Stomach (tissue), 9 donors: ENCODE results near the gene CACNA2D3. TPM values are rescaled to one million over a fixed set of nuclear protein-coding genes. Genes with fewer than 3 reads are reported as not detected.

Experiments
- DNase-seq, 2 donors: peaks; one replicate each; pipeline versions ENCODE4 v3.0.0 to v3.0.0-alpha.2; 2013 to 2019
- H3K27ac ChIP-seq, 5 donors: fragments of 200-600 bp in 4 of 5; sonication (generic) in 4 of 5; one replicate each; pipeline ENCODE4 v1.5.1; 2013 to 2019; ENCODE audit warnings: mild to moderate bottlenecking in 1 of 5, moderate library complexity in 1 of 5
- H3K27me3 ChIP-seq, 3 donors: fragments of 200-600 bp; sonication (generic); one replicate each; pipeline ENCODE4 v1.5.1; 2017 to 2019; ENCODE audit warnings: mixed run types in 1 of 3
- H3K36me3 ChIP-seq, 4 donors: fragments of 200-600 bp; sonication (generic); 1 replicate in 3 of 4; 2 replicates in 1 of 4; pipeline ENCODE4 v1.5.1; 2016 to 2019
- H3K4me1 ChIP-seq, 4 donors: fragments of 200-600 bp; sonication (generic); one replicate each; pipeline ENCODE4 v1.5.1; 2016 to 2019
- H3K4me3 ChIP-seq, 4 donors: fragments of 200-600 bp; sonication (generic) in 3 of 4; one replicate each; pipeline ENCODE4 v1.5.1; 2016 to 2019; ENCODE audit warnings: mild to moderate bottlenecking in 1 of 4
- H3K9me3 ChIP-seq, 4 donors: fragments of 200-600 bp; sonication (generic); one replicate each; pipeline ENCODE4 v1.5.1; 2016 to 2019
- CTCF ChIP-seq, 7 experiments: fragments of 450-650 bp in 4 of 7; fragments of 200-600 bp in 3 of 7; sonication (generic) in 3 of 7; IDR thresholded peaks; one replicate each; pipeline ENCODE4 v1.5.1; 2016 to 2019; ENCODE audit warnings: antibody characterized with exemption in 7 of 7, control low read depth in 2 of 7, mild to moderate bottlenecking in 1 of 7
- EP300 ChIP-seq: sonication (generic); formaldehyde crosslinking; IDR thresholded peaks from one replicate; pipeline ENCODE4 v1.6.1; 2017; ENCODE audit warnings: antibody characterized with exemption
- POLR2A ChIP-seq, 4 donors: fragments of 450-650 bp; IDR thresholded peaks; one replicate each; pipeline ENCODE4 v1.6.1; 2016; ENCODE audit warnings: antibody characterized with exemption in 4 of 4, control low read depth in 2 of 4, mild to moderate bottlenecking in 1 of 4, moderate library complexity in 1 of 4
- POLR2AphosphoS5 ChIP-seq, 3 donors: sonication (generic); formaldehyde crosslinking; IDR thresholded peaks; one replicate each; pipeline ENCODE4 v1.6.1; 2016; ENCODE audit warnings: antibody characterized with exemption in 3 of 3
- WGBS, 5 donors: extraction: QIAGEN DNeasy Blood & Tissue Kit in 3 of 5; methylation state at CpG; one replicate each; pipeline versions ENCODE4 v1.1.5 to v1.1.7; 2013 to 2018; 5-methylcytosine and 5-hydroxymethylcytosine counted together
- intact Hi-C: fragments of 100-400 bp; cut with DNase I; formaldehyde crosslinking; loops from one replicate; pipeline ENCODE4 v1.15.1; 2023; ENCODE audit warnings: low total_unique reads
- polyA plus RNA-seq, 3 donors: library from polyadenylated mRNA; stranded (reverse); fragments of 200-250 nt; gene quantifications; one replicate each; pipeline ENCODE4 v1.2.3, GENCODE V29; 2013
- total RNA-seq, 5 donors: library from RNA; depleted of rRNA; stranded (reverse); fragments of >200 nt; gene quantifications; one replicate each; pipeline versions ENCODE4 v1.1.0 to v1.2.3, GENCODE V29; 2014 to 2016
- donor health status: healthy with polysubstance abuse.
- donor health status: Bipolar disorder and iron deficiency.
- donor health status: healthy.

The CACNA2D3 gene
- total and polyA plus RNA-seq, 8 donors = 0.56 to 54.0 (median 2.9) TPM; not detected in 1

GRCh38 chr3:54557538-54558428 is 435.4 kb downstream of the CACNA2D3 start:
- no peak for DNase-seq
- WGBS, 5 donors = 72 to 86% (median 76%) methylated on average over 12 of the region's 12 CpGs
- intact Hi-C loops = no loop called here
- peaks cover 0 to 5% (median 0%) of the 10 kb centered on the region in 4 donors for H3K9me3 ChIP-seq
- H3K36me3 ChIP-seq = no peaks in the 10 kb centered on the region
- no peak overlapping the region for H3K27ac ChIP-seq
- TF ChIP-seq CTCF (IDR thresholded peaks at IDR 0.05) (no peak), EP300 (no peak), POLR2A (IDR thresholded peaks at IDR 0.05) (no peak), POLR2AphosphoS5 (IDR thresholded peaks at IDR 0.05) (no peak)
- no peak overlapping the region for H3K4me3 ChIP-seq
- no peaks in the 10 kb centered on the region for H3K4me1 ChIP-seq
- no peaks in the 10 kb centered on the region for H3K27me3 ChIP-seq

- intact Hi-C loops = no loop called here
- H3K9me3 ChIP-seq = peaks cover 0 to 5% (median 0%) of the 10 kb centered on the region in 4 donors
- H3K27me3 ChIP-seq = no peaks in the 10 kb centered on the region
- H3K4me3 ChIP-seq = no peak overlapping the region
- H3K27ac ChIP-seq = no peak overlapping the region
- no peaks in the 10 kb centered on the region for H3K36me3 ChIP-seq
- H3K4me1 ChIP-seq = no peaks in the 10 kb centered on the region
- WGBS, 5 donors = 56 to 77% (median 69%) methylated on average over 12 of the region's 12 CpGs
- TF ChIP-seq EP300 (no peak), CTCF (IDR thresholded peaks at IDR 0.05) (no peak), POLR2A (IDR thresholded peaks at IDR 0.05) (no peak), POLR2AphosphoS5 (IDR thresholded peaks at IDR 0.05) (no peak)
- no peak for DNase-seq
Measured at GRCh38 chr3:54563501-54564200, 441.3 kb downstream of the CACNA2D3 start.

DNA sequence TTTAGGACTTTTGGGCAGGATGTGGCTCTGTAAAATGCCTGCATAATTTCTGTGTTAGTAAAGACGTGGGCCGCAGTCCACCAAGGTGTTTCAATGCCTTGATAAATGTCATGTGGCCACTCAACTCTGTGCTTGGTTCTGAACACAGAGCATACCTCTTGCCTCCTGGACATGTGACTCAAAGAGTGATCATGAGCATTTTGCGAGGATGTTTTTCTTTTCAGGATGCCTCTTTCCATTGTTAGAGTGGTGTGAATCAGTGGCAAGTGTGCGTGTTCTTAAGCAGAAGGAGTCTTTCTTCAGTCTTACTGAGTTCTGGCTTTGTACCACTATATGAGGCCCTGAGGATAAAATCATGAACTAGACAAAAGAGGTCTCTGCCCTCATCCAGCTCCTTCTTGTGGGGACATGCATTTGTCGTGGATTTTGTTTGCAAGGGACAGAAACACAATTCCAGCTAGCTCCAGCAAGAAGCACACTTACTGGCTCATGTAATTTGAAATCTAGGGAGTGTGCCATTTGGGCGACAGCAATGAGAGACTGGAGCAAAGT is 442.1 kb downstream of the CACNA2D3 start:
- Histone ChIP-seq H3K27ac (no peak overlapping the region), H3K36me3 (no peaks in the 10 kb centered on the region), H3K27me3 (no peaks in the 10 kb centered on the region), H3K4me3 (no peak overlapping the region), H3K9me3 (peaks cover 0 to 5% (median 0%) of the 10 kb centered on the region in 4 donors), H3K4me1 (no peaks in the 10 kb centered on the region)
- WGBS, 5 donors = 82 to 88% (median 84%) methylated on average over 6 of the region's 6 CpGs
- no peak for DNase-seq
- TF ChIP-seq POLR2A (IDR thresholded peaks at IDR 0.05) = no peak
- TF ChIP-seq CTCF (IDR thresholded peaks at IDR 0.05) = no peak
- TF ChIP-seq POLR2AphosphoS5 (IDR thresholded peaks at IDR 0.05) = no peak
- intact Hi-C loops = no loop called here

GRCh38 chr3:54565956-54566355 is 443.6 kb downstream of the CACNA2D3 start:
- Histone ChIP-seq H3K9me3 (peaks cover 0 to 5% (median 0%) of the 10 kb centered on the region in 4 donors), H3K27ac (no peak overlapping the region), H3K4me1 (no peaks in the 10 kb centered on the region), H3K36me3 (no peaks in the 10 kb centered on the region), H3K4me3 (no peak overlapping the region), H3K27me3 (no peaks in the 10 kb centered on the region)
- intact Hi-C loops = no loop called here
- TF ChIP-seq POLR2AphosphoS5 (IDR thresholded peaks at IDR 0.05) (no peak), POLR2A (IDR thresholded peaks at IDR 0.05) (no peak), CTCF (IDR thresholded peaks at IDR 0.05) (no peak), EP300 (no peak)
- no peak for DNase-seq
